ENCODE results near the gene SREBF2. TPM values are rescaled to one million over a fixed set of nuclear protein-coding genes. Genes with fewer than 3 reads are reported as not detected.

SREBF2 gene
- total RNA-seq: 10 to 100 TPM; 92.4 to 95.7 TPM

DNA sequence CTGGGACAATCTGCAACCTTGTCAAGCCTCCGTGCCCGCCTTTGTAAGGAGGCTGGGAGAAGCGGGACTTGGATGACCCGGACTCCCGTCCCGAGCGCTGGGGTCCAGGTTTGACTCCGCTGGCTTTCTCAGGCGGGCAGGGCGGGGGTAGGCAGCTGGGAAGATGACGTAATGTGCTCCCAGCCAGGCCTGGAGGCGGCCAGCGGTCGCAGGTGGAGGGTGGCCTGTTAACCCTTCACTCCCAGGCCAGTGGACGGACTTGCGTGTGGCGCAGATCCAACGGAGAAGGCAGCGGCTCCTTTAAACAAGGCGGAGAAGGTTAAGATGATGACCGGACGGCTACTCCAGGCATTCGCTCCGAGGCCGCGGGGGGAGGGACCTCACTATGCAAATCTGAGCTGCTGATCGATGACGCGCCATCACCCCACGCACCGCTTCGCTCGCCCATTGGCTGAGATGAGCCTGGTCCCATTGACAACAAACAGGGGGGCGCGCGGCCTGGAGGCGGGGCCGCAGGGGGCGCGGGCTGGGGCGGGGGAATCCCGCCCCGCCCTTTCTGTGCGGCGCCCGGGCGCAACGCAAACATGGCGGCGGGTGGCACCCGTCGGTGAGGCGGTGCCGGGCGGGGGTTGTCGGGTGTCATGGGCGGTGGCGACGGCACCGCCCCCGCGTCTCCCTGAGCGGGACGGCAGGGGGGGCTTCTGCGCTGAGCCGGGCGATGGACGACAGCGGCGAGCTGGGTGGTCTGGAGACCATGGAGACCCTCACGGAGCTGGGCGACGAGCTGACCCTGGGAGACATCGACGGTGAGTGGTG lies at the start of gene SREBF2:
SREBF2 (plus strand) TSS at position 553 of the 816 bp plus-strand sequence; CDS start at position 719, 166 bp downstream.
- H3K36me3 Mint-ChIP-seq (ENCODE audit: low read depth): peaks cover 57% of the 10 kb centered on the region
- H3K27ac Mint-ChIP-seq: peak within 1 kb of the TSS; percentile 100
- no peaks in the 10 kb centered on the region for H3K27me3 Mint-ChIP-seq
- ChIA-PET CTCF (interaction anchor here (0.6 to 2.4 kb wide), 6 partner anchors 10 to 136 kb away, joined by 3 to 11 read pairs (median 6); partner anchors contain the start of gene CENPM), POLR2A (interaction anchor here (0.5 to 1.2 kb wide), 7 partner anchors 10 to 281 kb away, joined by 3 to 8 read pairs (median 4); partner anchors contain the start of genes CCDC134 and NDUFA6)
- H3K4me3 Mint-ChIP-seq: peak within 1 kb of the TSS; percentile 93
- H3K9me3 Mint-ChIP-seq: peaks cover 7% of the 10 kb centered on the region
- peak; percentile 100 for DNase-seq
- peaks cover 47% of the 10 kb centered on the region for H3K4me1 Mint-ChIP-seq

DNA sequence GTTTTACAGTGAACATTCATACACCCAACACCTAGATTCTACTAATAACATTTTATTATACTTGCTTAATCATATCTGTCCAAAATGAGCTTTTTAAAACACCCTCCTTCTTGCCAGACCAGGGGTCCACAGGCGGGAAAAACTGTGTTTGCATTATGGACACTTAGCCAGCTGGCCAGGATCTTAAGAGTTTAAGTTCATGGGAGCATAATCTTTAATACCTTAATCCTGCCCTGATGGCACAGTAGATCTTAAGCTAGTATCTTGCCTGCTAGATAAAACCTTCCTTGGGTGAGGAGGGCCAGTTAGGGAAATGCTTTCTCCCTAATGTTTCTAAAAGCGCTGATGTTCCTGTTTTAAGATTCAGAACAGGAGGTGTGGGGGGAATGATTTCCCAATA lies 45.6 kb upstream of the SREBF2 start:
- CTCF ChIA-PET: interaction anchor here (0.8 to 5.9 kb wide), 4 partner anchors 10 to 137 kb away, joined by 3 to 25 read pairs (median 3); partner anchors contain the start of gene CCDC134
- Mint-ChIP-seq H3K4me3 (no peak overlapping the region), H3K9me3 (no peaks in the 10 kb centered on the region), H3K4me1 (peaks cover 40% of the 10 kb centered on the region), H3K27ac (no peak overlapping the region), H3K27me3 (no peaks in the 10 kb centered on the region), H3K36me3 (ENCODE audit: low read depth) (peaks cover 45% of the 10 kb centered on the region)
- DNase-seq: no peak
- POLR2A ChIA-PET: interaction anchor here (1.7 kb wide), 1 partner anchor 13 kb away, joined by 10 read pairs; the partner anchor contains the start of gene CCDC134

DNA sequence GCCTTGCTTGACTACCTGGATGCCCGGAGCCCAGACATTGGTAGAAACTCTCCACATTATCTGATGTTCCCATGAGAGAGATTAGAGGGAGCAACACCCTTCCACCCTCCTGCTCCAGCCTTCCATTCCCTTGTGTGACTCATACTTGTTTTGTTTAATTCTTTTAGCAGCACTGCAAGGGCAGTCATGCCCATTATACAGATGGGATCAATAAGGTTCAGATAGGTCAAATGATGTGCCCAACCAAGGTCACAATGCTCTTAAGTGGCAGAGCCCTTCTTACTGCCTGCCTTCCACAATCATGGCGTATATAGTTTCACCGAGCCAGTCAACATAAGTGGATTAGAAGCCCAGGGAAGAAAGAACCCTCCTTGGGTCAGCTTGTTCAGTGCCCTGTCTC lies 39.0 kb upstream of the SREBF2 start:
- Mint-ChIP-seq H3K4me3 (no peak overlapping the region), H3K27me3 (no peaks in the 10 kb centered on the region), H3K4me1 (peaks cover 3% of the 10 kb centered on the region), H3K36me3 (ENCODE audit: low read depth) (peaks cover 50% of the 10 kb centered on the region), H3K9me3 (no peaks in the 10 kb centered on the region), H3K27ac (no peak overlapping the region)
- ChIA-PET CTCF (interaction anchor here (0.6 to 4.1 kb wide), 2 partner anchors 12 to 82 kb away, joined by 3 to 19 read pairs; no protein-coding TSS in a partner anchor), POLR2A (no interaction called here)
- DNase-seq: no peak

DNA sequence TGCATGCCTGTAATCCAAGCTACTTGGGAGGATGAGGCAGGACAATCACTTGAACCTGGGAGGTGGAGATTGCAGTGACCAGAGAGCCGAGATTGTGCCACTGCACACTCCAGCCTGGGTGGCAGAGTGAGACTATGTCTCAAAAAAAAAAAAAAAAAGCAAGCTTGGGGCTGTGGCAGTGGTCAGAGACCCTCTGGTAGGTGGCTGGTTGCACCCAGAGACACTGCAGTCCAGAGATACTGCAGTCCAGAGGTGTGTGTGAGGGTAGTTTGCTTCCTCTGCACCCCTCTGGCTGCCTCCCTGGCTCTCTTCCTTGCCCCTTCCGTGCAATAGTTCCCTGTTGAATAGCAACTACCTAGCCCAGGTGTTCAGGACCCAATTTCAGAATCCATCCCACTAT lies 34.2 kb upstream of the SREBF2 start:
- H3K36me3 Mint-ChIP-seq (ENCODE audit: low read depth): peaks cover 24% of the 10 kb centered on the region
- no peak for DNase-seq
- H3K4me3 Mint-ChIP-seq: peak overlapping the region; percentile 99
- no peaks in the 10 kb centered on the region for H3K9me3 Mint-ChIP-seq
- H3K27me3 Mint-ChIP-seq: no peaks in the 10 kb centered on the region
- ChIA-PET CTCF (interaction anchor here (0.5 to 4.1 kb wide), 10 partner anchors 10 to 142 kb away, joined by 3 to 38 read pairs (median 8); no protein-coding TSS in a partner anchor), POLR2A (no interaction called here)
- peak overlapping the region; percentile 98 for H3K27ac Mint-ChIP-seq
- H3K4me1 Mint-ChIP-seq: peaks cover 32% of the 10 kb centered on the region

- H3K4me3 Mint-ChIP-seq: peak overlapping the region; percentile 99
- no peak for DNase-seq
- H3K36me3 Mint-ChIP-seq (ENCODE audit: low read depth): peaks cover 15% of the 10 kb centered on the region
- CTCF ChIA-PET: interaction anchor here (0.5 to 4.1 kb wide), 16 partner anchors 9 to 147 kb away, joined by 3 to 38 read pairs (median 6); partner anchors contain the start of genes CENPM and MEI1
- H3K27ac Mint-ChIP-seq: peak overlapping the region; percentile 98
- no peaks in the 10 kb centered on the region for H3K27me3 Mint-ChIP-seq
- POLR2A ChIA-PET: interaction anchor here (0.6 to 2.7 kb wide), 6 partner anchors 12 to 593 kb away, joined by 3 to 39 read pairs (median 6); partner anchors contain the start of gene SREBF2
- H3K4me1 Mint-ChIP-seq: peaks cover 40% of the 10 kb centered on the region
- no peaks in the 10 kb centered on the region for H3K9me3 Mint-ChIP-seq
Observed at GRCh38 chr22:41799486-41800347, 33.2 kb upstream of the SREBF2 start.

GRCh38 chr22:41800348-41801146 lies 32.4 kb upstream of the SREBF2 start, which contains the start of gene CCDC134:
TSS of gene CCDC134 (plus strand) at chr22:41800679. CDS start at chr22:41808891, 8,212 bp downstream.
- Mint-ChIP-seq H3K27ac (peak within 1 kb of the TSS; percentile 98), H3K9me3 (no peaks in the 10 kb centered on the region), H3K36me3 (ENCODE audit: low read depth) (peaks cover 12% of the 10 kb centered on the region), H3K4me1 (peaks cover 47% of the 10 kb centered on the region), H3K27me3 (no peaks in the 10 kb centered on the region), H3K4me3 (peak within 1 kb of the TSS; percentile 99)
- DNase-seq: peak; percentile 91
- POLR2A ChIA-PET: interaction anchor here (0.6 to 2.7 kb wide), 10 partner anchors 13 to 592 kb away, joined by 3 to 39 read pairs (median 4); partner anchors contain the start of gene SREBF2
- CTCF ChIA-PET: interaction anchor here (0.5 to 4.1 kb wide), 16 partner anchors 8 to 706 kb away, joined by 3 to 38 read pairs (median 6); partner anchors contain the start of genes CENPM and MEI1

GRCh38 chr22:41801147-41801819 lies 31.6 kb upstream of the SREBF2 start:
- peak overlapping the region; percentile 99 for H3K4me3 Mint-ChIP-seq
- DNase-seq: no peak
- H3K27me3 Mint-ChIP-seq: no peaks in the 10 kb centered on the region
- peak overlapping the region; percentile 98 for H3K27ac Mint-ChIP-seq
- H3K36me3 Mint-ChIP-seq (ENCODE audit: low read depth): peaks cover 9% of the 10 kb centered on the region
- CTCF ChIA-PET: interaction anchor here (0.5 to 4.1 kb wide), 6 partner anchors 12 to 705 kb away, joined by 3 to 38 read pairs (median 6); partner anchors contain the start of gene CENPM
- H3K4me1 Mint-ChIP-seq: peaks cover 48% of the 10 kb centered on the region
- no peaks in the 10 kb centered on the region for H3K9me3 Mint-ChIP-seq
- POLR2A ChIA-PET: interaction anchor here (0.7 to 2.7 kb wide), 8 partner anchors 14 to 139 kb away, joined by 3 to 39 read pairs (median 3); partner anchors contain the start of gene SREBF2

GRCh38 chr22:41801886-41802285 lies 31.0 kb upstream of the SREBF2 start:
- H3K27ac Mint-ChIP-seq: peak overlapping the region; percentile 69
- H3K27me3 Mint-ChIP-seq: no peaks in the 10 kb centered on the region
- H3K9me3 Mint-ChIP-seq: no peaks in the 10 kb centered on the region
- H3K4me3 Mint-ChIP-seq: peak overlapping the region; percentile 99
- CTCF ChIA-PET: interaction anchor here (3.0 to 4.1 kb wide), 2 partner anchors 13 to 21 kb away, joined by 25 to 38 read pairs; no protein-coding TSS in a partner anchor
- no peak for DNase-seq
- H3K36me3 Mint-ChIP-seq (ENCODE audit: low read depth): peaks cover 9% of the 10 kb centered on the region
- POLR2A ChIA-PET: interaction anchor here (2.7 kb wide), 1 partner anchor 21 kb away, joined by 39 read pairs; no protein-coding TSS in a partner anchor
- peaks cover 48% of the 10 kb centered on the region for H3K4me1 Mint-ChIP-seq

DNA sequence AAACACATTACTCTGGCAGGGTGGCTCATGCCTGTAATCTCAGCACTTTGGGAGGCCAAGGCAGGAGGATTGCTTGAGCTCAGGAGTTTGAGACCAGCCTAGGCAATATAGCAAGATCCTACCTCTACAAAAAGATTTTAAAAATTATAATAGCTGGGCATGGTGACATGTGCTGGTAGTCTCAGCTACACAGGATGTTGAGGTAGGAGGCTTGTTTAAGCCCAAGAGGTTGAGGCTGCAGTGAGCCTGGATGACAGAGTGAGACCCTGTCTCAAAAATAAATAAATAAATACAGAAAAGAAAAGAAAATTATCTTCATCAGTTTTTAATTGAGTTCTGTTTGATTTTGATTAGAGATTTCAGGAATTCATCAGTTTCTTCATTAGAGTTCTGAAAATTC lies 27.3 kb upstream of the SREBF2 start:
- no peak for DNase-seq
- H3K36me3 Mint-ChIP-seq (ENCODE audit: low read depth): peaks cover 9% of the 10 kb centered on the region
- peaks cover 35% of the 10 kb centered on the region for H3K4me1 Mint-ChIP-seq
- CTCF ChIA-PET: interaction anchor here (1.0 kb wide), 1 partner anchor 13 kb away, joined by 3 read pairs; no protein-coding TSS in a partner anchor
- no peaks in the 10 kb centered on the region for H3K9me3 Mint-ChIP-seq
- no peak overlapping the region for H3K4me3 Mint-ChIP-seq
- H3K27me3 Mint-ChIP-seq: no peaks in the 10 kb centered on the region
- no peak overlapping the region for H3K27ac Mint-ChIP-seq
- POLR2A ChIA-PET: no interaction called here

DNA sequence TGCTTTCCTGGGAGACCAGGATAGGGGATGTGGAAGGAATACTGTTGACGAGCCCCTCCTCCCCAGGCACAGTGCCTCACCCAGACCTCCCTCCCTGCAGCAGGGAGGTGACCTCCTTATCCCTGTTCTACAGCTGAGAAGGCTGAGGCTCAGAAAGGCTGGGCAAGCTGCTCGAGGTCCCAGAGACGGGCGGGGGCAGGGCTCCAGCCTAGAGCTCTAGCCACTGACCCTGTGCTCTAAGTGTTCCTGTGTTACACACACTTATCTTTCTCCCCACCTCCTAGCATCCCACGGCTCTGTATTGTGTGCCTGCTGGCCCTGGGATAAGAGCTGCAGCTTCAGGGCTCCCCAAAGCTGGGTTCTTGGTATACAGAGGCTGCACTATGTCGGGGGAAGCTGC lies 24.5 kb upstream of the SREBF2 start:
- H3K4me1 Mint-ChIP-seq: peaks cover 17% of the 10 kb centered on the region
- no peak overlapping the region for H3K27ac Mint-ChIP-seq
- no peak for DNase-seq
- no peaks in the 10 kb centered on the region for H3K27me3 Mint-ChIP-seq
- ChIA-PET CTCF (interaction anchor here (0.8 to 1.2 kb wide), 4 partner anchors 8 to 132 kb away, joined by 3 read pairs; partner anchors contain the start of gene CCDC134), POLR2A (interaction anchor here (0.8 kb wide), 1 partner anchor 27 kb away, joined by 3 read pairs; no protein-coding TSS in a partner anchor)
- no peaks in the 10 kb centered on the region for H3K36me3 Mint-ChIP-seq (ENCODE audit: low read depth)
- no peaks in the 10 kb centered on the region for H3K9me3 Mint-ChIP-seq
- H3K4me3 Mint-ChIP-seq: no peak overlapping the region

DNA sequence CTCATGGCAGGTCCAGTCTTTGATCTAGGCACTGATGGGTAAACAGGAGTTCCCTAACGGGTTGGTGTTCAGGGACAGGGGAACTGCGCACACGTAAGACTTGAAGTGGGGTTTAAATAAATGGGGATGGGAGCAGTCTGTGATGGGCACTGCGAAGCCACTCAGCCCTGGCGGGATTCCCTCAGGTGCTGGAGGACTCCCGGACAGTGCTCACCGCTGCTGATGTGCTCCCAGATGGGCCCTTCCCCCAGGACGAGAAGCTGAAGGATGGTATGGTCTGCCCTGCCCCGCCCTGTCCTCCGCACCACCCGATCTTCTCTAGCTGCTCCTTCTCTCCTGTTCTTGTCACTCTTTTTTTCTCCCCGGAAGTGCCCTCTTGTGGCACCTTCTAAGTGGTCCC lies 22.9 kb upstream of the SREBF2 start:
- no peak for DNase-seq
- Mint-ChIP-seq H3K4me3 (no peak overlapping the region), H3K27me3 (no peaks in the 10 kb centered on the region), H3K27ac (no peak overlapping the region), H3K36me3 (ENCODE audit: low read depth) (peaks cover 10% of the 10 kb centered on the region), H3K9me3 (no peaks in the 10 kb centered on the region), H3K4me1 (peaks cover 5% of the 10 kb centered on the region)
- CTCF ChIA-PET: interaction anchor here (2.2 kb wide), 1 partner anchor 10 kb away, joined by 7 read pairs; the partner anchor contains the start of gene CCDC134
- POLR2A ChIA-PET: no interaction called here
